Fibroblast of the aortic adventitia (primary cell): ENCODE results near the gene COA6. TPM values are rescaled to one million over a fixed set of nuclear protein-coding genes. Genes with fewer than 3 reads are reported as not detected.
"Not testable (repeated sequence)": the region's sequence is repeated elsewhere in the genome, so short reads cannot be mapped to it uniquely, and the experiment has no call there.

Experiments used
- DNase-seq: peaks from one replicate; pipeline ENCODE4 v3.0.0-alpha.2; 2010; ENCODE audit warnings: low read depth
- H3K4me3 ChIP-seq: 2 replicates; pipeline ENCODE4 v1.5.1; 2011; ENCODE audit warnings: low read depth, mild to moderate bottlenecking, control low read depth, low read length, moderate library complexity
- CTCF ChIP-seq: IDR thresholded peaks from 2 replicates; pipeline ENCODE4 v1.5.1; 2011; ENCODE audit warnings: mild to moderate bottlenecking, low read length, control low read depth, inconsistent platforms; ENCODE audit not compliant: insufficient read depth
- total RNA-seq: library from RNA; depleted of rRNA; stranded (reverse); fragments of >200 nt; gene quantifications from 2 replicates; pipeline ENCODE4 v1.2.3, GENCODE V29; 2012; ENCODE audit warnings: low replicate concordance

The COA6 gene
- total RNA-seq, 1 donor, result 24.6 TPM

DNA sequence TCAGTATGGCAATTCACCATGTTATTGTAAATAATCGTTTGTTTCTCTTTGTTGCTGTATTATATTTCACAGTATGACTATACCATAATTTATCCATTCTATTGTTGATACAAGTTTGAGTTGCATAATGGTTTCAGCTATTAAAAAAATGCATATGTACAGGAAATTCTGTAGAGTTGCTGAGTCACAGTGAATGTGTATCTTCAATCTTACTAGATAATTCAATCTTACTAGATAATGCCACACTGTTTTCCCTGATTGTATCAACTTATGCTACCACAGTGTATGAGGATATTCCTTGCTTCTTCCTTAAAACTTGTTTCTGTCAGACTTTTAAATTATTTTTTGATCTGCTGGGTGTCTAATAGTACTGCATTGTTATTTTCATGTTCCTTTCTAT is 3.5 kb upstream of the COA6 start:
- no peak for TF ChIP-seq CTCF
- no peak overlapping the region for H3K4me3 ChIP-seq
- DNase-seq, result peak; percentile 37

GRCh38 chr1:234371414-234371813 is 1.8 kb upstream of the COA6 start:
- TF ChIP-seq CTCF, result no peak
- no peak overlapping the region for H3K4me3 ChIP-seq
- no peak for DNase-seq

GRCh38 chr1:234372011-234372757 is 1.1 kb upstream of the COA6 start:
- peak overlapping the region; percentile 93 for H3K4me3 ChIP-seq
- TF ChIP-seq CTCF, result no peak
- peak; percentile 4 for DNase-seq

GRCh38 chr1:234373959-234374254 is 651 bp downstream of the COA6 start:
- no peak for DNase-seq
- H3K4me3 ChIP-seq, result peak overlapping the region; percentile 93
- no peak for TF ChIP-seq CTCF

GRCh38 chr1:234375672-234376071 is 2.4 kb downstream of the COA6 start:
- TF ChIP-seq CTCF, result no peak
- no peak for DNase-seq
- H3K4me3 ChIP-seq, result no peak overlapping the region

DNA sequence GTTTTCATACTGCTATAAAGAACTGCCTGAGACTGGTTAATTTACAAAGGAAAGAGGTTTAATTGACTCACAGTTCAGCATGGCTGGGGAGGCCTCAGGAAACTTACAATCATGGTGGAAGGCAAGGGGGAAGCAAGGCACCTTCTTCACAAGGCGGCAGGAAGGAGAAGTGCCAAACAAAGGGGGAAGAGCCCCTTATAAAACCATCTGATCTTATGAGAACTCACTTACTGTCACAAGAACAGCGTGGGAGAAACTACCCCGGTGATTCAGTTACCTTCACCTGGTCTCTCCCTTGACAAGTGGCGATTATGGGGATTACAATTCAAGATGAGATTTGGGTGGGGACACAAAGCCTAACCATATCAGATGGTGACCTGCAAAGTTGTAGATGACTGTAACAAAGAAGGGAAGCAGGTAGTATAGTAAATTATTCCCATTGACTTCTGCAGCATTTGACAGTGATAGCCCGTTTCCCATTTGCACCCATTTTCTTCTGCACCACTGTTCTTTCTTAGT is 6.4 kb downstream of the COA6 start:
- DNase-seq, H3K4me3 ChIP-seq: not testable (repeated sequence)

DNA sequence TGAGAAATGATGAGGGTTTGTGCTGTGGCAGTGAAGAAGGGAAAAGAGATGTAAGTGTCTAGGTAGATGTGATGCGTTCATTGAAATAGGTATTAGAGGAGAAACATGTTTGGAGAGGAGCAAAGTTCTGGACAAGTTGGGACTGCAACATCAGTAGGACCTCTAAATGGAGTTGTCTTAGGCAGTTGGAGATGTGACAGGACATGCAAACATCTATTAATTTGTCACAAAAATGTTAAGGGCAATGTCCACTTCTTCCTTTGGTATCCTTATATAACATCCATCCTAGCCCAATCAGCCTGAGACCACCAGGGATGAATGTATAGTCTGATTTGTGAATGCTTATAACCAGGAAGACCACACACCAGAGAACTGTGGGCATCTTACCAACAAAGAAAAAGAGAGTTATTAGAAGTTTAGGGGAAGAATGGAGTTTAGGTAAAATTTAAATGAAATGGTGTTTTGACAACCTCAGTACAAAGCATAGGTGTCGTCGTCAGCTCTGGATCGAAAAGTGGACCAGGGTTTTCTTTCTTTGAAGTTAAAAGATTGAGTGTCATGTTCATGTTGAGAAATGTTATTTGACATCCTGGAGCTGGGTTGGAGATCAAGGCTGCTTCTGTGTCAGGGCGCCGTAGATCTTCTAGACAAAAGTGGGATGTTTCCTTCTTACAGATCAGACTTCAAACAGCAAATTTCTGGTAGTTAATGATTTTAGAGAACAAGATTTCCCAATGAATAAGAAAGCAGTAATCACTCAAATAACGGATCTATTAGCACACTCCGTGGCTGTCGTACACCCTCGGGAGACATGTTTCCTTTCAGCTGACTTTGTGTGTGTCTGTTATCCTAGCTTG is 8.7 kb downstream of the COA6 start:
- DNase-seq, result no peak
- H3K4me3 ChIP-seq, result no peak overlapping the region
- TF ChIP-seq CTCF, result no peak
